GM18861 (cell line): ENCODE measurements around the gene IKBKE.

Source experiments
- ATAC-seq: cut with Tn5 transposase; IDR thresholded peaks from one replicate; pipeline ENCODE4 v1.9.1; 2021; ENCODE audit not compliant: unreplicated experiment

Gene IKBKE

DNA sequence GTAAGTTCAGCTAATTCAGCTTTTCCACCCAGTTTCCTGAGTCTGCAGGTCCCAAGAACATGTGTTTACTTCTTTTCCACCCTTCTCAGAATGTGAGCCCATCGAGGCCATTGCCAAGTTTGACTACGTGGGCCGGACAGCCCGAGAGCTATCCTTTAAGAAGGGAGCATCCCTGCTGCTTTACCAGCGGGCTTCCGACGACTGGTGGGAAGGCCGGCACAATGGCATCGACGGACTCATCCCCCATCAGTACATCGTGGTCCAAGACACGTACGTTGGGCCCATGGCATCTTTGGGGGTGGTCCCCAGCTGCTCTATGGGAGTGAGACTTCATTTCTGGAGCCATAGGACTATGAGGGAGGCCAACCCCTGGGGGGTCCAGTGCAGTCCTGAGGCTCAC, 17.2 kb upstream of the IKBKE start:
- no peak for ATAC-seq

DNA sequence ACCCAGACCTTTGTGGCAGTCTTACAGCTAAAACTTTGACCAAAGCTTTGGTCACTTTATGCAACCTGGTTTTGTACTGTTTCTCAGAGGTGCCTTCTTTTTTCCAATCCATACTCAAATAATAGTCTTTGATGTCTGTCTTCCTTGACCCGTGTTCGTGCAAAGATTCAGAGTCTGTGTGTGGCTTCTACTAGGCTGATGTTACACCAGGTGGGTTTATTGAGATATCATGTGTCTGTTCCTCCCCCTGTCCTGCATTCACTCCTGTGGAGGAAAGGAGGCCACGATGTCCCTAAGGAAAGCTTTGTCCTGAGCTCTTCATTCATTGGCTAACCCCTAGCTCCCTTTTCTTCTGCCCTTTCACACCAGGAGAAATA, 15.0 kb upstream of the IKBKE start:
- ATAC-seq = no peak

DNA sequence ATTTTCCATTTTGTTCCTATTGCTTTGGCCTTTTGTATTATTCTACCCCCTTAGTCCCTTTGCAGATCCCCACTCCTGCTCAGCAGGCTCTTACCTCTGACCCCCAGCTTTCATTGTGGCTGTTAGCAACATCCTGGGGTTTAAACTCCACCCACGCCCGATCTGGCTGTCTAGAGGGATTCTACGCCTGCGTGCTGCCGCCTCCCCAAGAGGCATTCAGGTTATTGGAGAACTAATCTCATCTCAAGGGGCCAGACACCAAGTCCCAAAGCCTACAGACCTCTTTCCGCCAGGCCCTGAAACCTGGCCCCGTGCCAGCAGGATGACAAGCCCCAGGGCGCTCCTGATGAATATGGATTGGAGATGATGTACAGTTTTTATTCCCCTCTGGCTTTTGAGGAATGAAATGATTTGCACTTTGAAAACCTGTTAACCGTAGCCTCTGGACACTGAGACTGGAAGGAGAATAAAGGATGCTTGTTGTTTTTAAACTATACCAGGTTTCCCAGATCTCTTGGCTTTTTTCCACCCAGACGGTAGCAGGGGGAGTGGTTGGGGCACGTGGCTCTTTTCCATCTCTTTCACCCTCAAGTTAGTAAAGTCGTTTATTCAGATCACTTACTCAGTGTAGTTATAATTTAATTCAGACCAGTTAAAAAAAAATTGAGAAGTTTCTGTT, 14.5 kb upstream of the IKBKE start:
- no peak for ATAC-seq

DNA sequence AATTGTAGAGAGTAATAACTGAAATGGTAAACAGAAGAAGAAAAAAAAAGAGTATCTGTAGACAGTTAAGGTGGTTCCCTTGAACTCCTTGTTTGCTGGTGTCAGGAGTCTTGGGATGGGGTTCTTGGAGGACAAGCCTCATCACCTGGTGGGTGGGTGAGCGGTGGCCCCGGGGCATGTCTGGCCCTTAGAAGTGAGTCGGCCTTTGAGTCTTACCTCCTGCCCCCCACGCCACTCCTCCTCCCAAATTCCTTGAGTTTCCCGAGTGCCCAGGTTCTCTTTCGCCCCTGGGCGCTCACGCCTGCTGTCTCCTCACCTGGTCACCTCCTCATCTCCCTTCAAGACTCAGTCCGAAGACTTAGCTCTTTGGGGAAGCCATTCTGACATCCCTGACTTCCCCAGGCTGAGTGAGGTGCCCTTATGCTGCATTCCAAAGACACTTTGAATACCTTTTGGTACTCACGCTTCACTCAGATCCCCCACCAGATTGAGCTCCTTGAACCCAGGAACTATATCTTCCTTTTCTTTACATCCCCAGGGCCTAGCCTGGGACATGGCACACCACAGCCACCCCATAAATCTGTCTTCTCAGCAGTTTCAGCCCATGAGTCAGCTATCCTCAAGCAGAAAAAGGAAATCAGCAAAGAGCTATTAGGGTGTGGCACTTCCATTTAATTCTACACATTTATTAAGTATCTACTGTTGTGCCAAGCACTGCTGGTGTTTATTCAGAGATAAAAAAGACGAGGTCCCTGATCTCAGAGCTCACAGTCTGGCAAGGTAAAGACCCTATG, 13.5 kb upstream of the IKBKE start:
- no peak for ATAC-seq

DNA sequence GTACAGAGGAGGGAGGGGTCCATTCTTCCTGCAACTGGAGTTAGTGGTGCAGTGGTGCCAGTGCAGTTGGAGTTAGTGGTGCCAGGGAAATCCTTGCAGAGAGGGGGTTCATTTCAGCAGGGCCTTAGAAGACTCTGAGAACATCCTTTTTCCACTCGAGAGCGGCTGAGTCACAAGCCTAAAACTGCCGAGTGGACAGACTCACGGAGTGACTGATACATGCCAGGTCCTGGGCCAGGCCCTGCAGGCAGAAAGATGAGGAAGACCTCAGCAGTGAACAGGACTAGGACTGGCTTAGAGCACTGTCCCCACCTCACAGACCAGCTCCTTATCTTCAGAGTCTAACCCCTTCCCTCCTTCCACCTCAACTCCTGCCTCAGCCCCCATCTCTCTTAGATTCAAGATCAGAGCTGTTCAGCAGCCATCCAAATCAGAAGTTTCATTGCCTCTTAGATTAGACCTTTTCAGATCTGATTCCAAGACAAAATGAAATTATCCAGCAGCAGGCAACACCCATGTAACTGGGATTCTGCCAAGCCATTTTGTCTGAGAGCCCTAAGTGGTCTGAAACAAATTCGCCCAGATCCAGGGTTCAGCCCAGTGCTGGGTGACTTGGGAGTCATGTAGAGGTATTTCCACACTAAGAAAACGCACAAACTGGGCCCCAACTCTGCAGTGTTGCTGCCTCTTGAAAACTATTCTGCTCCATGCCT, 12.7 kb upstream of the IKBKE start:
- ATAC-seq = no peak

DNA sequence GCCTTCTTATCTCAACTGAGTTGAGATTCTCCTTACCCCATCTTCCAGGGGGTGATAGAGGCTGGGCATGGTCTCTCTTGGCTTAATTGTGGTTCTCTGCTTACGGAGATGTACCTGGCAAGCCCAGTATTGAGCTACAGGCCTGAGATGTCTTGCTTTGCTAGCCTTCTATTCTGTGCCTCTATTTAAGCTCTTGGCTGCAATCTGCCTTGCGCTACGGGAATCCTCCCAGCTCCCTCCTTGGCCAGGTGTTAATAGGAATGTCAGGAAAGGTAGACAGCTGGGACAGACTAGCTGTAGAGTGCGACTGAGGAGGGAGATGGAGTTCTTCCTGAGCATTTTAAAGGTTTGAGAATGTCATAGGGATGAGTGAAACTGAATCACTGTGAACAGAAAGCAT, 10.6 kb upstream of the IKBKE start:
- no peak for ATAC-seq

DNA sequence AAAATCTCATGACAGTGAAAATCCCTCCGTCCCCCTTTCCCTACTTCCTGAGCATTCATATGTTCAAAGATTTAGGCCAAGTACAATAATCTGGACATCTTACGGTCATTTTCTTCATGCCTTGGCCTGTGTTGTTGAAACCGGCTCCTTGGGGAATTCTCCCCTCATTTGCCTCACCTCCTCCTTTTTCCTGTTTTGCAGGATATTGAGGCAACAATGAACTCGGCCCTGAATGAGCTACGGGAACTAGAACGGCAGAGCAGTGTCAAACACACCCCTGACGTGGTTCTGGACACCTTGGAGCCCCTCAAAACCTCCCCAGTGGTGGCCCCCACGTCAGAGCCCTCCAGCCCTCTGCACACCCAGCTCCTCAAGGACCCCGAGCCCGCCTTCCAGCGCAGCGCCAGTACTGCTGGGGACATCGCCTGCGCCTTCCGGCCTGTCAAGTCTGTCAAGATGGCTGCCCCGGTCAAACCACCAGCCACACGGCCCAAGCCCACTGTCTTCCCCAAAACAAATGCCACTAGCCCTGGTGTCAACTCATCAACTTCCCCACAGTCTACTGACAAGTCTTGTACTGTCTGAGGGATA, 9.3 kb upstream of the IKBKE start:
- ATAC-seq = no peak

DNA sequence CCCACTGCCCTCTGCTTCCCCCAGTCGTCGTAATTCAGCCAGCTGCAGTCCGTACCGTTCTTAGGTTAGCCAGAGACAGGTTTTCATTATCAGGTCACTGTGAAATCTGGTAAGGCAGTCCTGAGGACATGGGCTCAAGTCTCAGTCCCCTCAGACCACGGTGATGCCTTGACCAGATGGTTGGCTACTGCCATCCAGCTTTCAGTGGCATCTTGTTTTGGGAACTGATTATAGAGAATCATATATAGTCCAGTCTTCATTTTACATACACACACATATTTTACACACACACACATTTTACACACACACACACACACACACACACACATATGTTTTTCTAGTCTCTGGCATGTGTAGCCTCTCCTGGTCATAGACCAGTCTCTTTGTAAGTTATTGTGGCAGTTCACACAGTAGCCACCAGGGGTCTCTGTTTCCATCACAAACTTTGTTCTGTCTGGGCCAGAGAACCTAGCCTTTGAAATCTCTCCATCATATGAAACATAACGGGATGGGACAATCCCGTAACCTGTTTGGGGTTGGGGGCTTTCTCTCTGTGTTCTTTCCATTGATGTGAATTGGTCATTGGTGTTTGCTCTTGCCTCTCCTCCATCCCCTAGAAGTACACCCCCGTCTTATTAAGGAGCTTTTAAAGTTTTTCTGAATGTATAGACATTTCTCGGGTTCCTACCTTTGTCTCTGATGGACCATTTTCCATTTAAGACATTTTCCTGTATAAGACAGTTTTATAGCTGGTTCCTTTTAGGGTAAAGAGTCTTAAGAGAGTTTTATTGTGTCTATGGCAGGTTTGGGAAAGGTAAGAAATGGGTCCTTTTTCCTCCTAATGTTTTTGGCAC, 8.4 kb upstream of the IKBKE start:
- peak; percentile 53 for ATAC-seq

DNA sequence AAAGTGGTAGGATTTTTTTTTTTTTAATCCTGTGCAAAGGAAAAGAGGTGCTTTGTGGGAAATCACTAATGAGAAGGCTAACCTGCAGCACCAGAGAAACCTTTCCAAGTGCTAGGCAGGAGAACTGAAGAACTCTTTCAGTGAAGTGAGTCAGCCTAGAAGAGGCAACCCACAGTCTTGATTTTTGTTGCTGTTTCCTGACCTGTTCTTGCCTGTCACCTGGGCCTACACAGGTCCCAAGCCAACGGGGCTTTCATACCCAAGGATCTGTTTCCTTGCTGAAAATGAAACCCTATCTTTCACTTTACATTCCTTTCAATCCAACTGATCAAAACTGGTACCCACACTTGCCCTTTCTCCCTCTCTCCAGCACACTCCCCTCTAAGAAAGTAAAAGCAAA, 7.1 kb upstream of the IKBKE start:
- ATAC-seq = no peak

DNA sequence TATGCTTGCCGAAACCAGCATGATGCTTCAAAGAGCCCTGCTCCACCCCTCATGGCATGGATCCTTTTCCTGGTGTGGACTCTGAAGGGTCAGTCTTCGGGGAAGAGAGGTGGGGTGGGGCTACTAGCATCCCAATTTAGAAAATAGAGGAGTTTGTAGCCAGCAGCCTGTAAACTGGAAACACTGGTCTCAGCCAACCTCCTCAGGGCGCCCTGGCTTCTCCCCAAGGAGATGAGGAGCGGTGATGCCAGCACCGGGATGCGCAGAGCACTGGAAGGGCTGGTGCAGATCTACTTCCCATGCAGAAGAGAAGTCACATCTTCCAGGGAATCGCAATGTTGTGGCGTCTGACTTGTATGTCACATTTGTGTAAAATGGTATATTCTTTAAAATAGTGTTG, 6.4 kb upstream of the IKBKE start:
- no peak for ATAC-seq

DNA sequence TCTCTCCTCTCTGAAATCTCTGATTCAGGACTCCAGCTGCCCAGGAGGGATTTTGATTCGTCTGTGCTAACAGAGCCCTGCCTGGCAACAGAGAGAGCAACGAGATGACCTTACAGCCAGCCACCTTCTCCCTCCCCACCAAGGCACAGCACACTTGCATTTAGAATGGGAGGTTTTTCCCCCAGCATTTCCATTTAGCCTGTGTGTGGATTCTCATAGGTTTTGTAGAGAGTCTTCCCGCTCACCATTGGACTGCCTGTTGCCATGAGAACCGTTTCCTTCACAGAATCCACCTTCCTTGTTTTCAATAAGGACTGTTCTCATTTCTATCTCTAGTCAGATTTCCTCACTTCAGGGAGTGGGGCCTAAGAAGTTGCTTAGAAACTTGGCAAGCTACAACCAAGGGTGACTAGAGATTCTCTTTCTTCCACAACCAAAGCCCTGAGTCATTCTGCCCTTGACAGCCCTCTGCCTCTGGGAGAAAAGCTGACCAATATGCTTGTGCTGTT, 5.8 kb upstream of the IKBKE start:
- no peak for ATAC-seq

DNA sequence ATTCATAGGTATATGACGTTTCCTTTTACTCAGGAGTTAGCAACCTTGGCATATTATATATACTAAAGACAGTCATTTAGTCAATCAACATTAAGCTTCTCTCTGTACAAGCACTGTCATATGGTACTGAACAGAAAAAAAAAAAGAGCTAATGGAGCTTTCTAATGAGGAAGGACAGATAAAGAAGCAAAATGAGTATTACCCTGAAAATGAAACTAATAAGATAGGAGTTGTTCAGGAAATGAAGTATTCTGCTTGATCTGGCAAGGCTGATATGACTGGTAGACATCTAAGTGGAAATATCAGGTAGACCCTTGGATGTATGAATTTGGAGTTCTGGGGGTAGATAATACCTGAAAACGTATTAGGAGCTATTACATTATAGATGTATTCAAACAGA, 4.3 kb upstream of the IKBKE start:
- peak; percentile 32 for ATAC-seq

DNA sequence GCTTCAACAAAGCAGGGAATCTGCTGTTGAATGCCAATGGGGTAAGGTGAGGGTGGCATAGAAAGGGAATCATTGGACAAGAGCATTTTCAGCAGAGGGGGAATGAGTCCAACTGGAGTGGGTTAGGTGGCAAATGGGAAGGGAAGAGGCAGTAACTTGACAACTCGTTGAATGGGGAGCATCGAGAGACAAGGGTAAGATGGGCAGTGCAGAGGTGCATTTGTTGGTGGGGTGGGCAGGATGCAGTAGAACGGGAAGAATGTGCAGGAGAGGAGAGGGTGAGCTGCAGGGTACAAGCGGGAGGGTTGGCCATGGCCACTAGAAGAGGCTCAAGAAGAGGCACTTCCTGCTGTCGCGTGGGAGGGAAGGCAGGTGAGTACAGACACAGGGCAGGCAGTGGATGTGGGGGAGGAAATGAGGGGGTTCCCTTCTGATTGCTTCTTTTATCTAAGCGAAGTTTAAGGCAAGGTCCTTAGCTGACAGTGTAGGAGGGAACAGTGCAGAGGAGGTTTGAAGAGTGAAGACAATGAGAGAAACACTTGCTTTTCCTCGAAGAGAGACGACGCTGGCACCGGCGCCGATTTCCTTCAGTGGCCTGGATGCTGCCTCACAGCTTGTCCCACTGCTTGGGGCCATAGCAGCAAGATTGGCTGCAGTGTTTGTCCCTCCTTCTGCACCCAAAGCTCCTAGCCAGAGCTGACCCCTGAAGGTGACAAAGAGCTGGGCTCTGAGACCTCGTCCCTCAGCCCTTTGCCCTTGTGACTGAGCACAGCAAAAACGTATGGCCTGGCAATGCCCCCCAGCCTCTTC, 3.2 kb upstream of the IKBKE start:
- ATAC-seq = no peak

DNA sequence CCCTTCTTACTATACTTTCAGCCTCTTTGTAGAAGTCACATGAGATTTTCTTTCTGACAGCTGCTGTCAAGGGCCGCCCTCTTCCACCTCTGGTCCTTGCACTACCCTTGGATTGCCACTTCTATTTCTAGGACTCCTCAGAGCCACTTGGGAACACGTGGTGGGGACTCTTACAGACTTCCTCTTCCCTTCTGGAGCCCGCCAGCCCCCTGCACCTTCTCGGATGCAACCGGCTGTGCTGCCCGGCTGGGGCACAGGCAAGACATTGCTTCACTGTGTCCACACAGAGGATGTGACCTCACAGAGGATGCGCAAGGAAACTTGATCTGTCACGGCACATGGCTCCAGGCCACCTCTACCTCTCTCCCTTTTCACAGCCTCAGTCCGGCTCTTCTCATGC, 2.4 kb upstream of the IKBKE start:
- no peak for ATAC-seq

DNA sequence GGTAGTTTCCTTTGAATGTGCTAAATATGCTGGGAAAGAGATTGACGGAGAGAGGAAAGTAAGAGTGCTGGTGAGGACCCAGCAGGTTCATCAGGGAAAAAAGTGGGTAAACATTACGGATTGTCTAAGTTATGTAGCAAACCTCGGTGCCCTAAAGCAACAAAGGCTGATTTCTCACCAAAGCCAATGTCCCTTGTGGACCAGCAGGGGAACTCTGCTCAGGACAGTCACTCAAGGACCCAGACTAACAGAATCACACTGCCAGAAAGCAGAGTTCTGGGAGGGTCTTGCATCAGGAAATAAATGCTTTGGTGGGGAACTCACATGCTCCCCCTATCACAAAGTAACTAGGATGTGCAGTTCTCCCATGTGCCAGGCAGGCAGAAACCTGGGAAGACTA, 1.7 kb upstream of the IKBKE start:
- no peak for ATAC-seq

DNA sequence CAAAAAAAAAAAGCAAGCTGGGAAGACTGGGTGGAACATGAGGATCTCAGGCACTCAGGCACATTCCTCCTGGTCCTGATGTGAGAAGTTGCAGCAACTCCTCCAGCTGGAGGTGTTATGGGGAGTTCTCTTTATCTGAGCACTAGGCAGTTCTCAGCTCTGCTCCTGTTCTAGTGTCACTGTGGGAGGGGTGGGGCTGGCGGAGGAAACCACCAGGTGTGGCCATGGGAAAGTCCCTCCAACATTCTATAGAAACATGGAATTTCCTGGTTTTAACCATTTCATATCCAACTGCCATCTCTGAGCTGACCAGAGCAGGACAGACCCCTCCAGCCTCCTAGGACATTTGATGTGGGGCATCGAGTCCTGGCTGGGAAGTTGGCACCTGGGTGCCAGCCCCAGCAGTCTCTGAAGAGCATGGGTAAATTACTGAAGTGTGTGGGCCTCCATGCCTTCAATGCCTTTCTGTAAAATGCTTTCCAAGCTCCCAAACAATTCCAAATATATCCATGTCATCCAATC, 804 bp upstream of the IKBKE start:
- ATAC-seq = no peak

DNA sequence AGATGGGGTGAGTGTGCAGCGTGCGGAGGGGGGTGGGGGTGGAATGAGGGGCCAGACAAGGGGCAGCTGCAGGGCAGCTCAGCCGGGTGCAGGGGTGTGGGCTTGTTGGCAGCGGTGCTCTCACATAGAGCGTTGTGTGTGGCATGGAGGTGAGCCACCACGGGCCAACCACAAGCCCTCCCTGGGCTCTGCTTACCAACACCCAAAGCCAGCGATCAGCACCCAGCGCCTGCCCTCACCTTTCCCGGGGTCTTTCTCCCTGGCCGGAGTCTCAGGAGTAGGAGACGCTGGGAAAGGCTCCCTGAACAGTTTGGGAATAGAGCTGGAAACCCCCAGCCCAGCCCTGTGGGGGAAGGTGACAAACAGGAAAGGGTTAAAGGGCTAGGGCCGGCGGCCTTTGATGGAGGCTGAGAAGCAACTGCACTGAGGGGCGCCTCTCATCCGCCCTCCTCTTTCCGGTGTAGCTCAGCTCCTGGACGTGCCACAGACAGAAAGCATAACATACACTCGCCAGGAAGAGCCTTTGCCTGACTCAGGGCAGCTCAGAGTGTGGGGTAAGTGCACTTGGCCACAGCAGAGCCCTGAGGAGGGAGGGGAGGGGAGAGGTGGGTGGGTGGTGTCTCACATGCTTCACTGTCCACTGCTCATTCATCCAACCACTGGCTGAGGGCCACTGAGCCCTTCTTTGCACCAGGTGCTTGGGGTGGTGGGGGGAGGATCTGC, 577 bp downstream of the IKBKE start:
- ATAC-seq = peak; percentile 31

DNA sequence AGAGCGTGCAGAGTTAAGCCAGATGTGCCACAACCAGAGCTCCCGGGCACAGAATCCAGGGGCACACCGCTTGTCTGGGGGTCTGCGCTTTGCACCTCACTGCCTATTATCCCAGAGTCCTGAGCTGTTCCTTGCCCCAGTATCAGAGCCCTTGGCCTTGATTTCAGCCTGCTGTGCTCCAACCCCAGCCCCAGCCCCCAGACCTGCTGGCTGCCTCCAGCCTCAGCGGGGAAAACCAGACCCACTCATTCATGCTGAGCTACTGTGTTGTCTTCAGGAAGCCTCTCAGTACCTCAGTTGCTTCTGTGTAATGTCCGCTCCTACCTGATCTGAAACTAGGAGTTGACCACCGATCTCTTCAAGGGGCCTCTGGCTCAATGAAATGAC, 1.1 kb downstream of the IKBKE start:
- ATAC-seq = no peak

DNA sequence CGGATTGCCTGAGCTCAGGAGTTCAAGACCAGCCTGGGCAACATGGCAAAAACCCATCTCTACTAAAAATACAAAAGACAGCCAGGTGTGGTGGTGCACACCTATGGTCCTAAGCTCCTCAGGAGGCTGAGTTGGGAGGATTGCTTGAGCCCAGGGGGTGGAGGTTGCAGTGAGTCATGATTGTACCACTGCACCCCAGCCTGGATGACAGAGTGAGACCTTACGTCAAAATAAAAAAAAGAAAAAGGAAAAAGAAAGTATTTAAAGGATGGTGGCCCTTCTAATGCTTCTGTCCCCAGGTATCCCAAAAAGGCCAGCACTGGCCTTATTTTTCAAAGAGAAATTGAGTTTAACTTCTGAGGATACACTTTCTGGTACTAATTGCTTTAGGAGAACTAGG, 1.7 kb downstream of the IKBKE start:
- ATAC-seq = no peak
